HepG2 (cell line): ENCODE data around the gene RUSF1.

ENCODE experiments used
- MBD4 ChIP-seq: IDR thresholded peaks from 2 replicates; pipeline ENCODE4 v1.6.1; 2012; ENCODE audit warnings: low read length, inconsistent platforms, borderline replicate concordance
- TF ChIP-seq, protein P1 (sequence below): sonication (generic); formaldehyde crosslinking; IDR thresholded peaks from 2 replicates; pipeline ENCODE4 v1.8.1; 2022; ENCODE audit warnings: low read depth, mild to moderate bottlenecking, missing genetic modification reagents

DNA sequence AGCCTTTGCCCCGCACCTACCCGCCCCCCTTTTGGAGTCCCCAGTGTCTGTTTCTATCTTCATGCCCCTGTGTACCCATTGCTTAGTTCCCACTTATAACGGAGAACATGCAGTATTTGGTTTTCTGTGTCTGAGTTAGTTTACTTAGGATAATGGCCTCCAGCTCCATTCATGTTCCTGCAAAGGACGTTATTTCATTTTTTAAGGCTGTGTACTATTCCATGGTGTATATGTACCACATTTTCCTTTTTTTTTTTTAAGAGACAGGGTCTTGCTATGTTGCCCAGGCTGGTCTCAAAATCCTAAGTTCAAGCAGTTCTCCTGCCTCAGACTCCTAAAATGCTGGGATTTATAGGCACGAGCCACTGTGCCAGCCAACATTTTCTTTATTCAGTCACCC, 40.3 kb downstream of the RUSF1 start:
- TF ChIP-seq, protein P1, sequence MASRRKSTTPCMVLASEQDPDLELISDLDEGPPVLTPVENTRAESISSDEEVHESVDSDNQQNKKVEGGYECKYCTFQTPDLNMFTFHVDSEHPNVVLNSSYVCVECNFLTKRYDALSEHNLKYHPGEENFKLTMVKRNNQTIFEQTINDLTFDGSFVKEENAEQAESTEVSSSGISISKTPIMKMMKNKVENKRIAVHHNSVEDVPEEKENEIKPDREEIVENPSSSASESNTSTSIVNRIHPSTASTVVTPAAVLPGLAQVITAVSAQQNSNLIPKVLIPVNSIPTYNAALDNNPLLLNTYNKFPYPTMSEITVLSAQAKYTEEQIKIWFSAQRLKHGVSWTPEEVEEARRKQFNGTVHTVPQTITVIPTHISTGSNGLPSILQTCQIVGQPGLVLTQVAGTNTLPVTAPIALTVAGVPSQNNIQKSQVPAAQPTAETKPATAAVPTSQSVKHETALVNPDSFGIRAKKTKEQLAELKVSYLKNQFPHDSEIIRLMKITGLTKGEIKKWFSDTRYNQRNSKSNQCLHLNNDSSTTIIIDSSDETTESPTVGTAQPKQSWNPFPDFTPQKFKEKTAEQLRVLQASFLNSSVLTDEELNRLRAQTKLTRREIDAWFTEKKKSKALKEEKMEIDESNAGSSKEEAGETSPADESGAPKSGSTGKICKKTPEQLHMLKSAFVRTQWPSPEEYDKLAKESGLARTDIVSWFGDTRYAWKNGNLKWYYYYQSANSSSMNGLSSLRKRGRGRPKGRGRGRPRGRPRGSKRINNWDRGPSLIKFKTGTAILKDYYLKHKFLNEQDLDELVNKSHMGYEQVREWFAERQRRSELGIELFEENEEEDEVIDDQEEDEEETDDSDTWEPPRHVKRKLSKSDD: no peak
- no peak for TF ChIP-seq MBD4
